Activated naive CD4-positive, alpha-beta T cell treated with anti-CD3 and anti-CD28 coated beads, Interleukin-2, amount 50 U/mL, for 72 hours (primary cell): ENCODE data around the gene GAS6. TPM values are rescaled to one million over a fixed set of nuclear protein-coding genes. Genes with fewer than 3 reads are reported as not detected.
"Not testable (repeated sequence)": the region's sequence is repeated elsewhere in the genome, so short reads cannot be mapped to it uniquely, and the experiment has no call there.

Experiments
- ATAC-seq, 2 donors: fragments of 150-1000 bp; cut with Tn5 transposase; 2 replicates each; pipeline ENCODE4 v1.10.0; 2021; ENCODE audit warnings: mild to moderate bottlenecking in 2 of 2, moderate library complexity in 2 of 2
- DNase-seq, 2 donors: peaks; one replicate each; pipeline ENCODE4 v3.0.0; 2021 to 2022; ENCODE audit warnings: low spot score in 2 of 2
- H3K27ac Mint-ChIP-seq, 2 donors: one replicate each; pipeline ENCODE4 v1.8.0; 2022; ENCODE audit warnings: mild to moderate bottlenecking in 2 of 2, mixed read lengths in 2 of 2
- H3K36me3 Mint-ChIP-seq, 2 donors: one replicate each; pipeline ENCODE4 v1.8.0; 2022; ENCODE audit warnings: mixed read lengths in 2 of 2
- H3K9me3 Mint-ChIP-seq, 2 donors: one replicate each; pipeline ENCODE4 v1.8.0; 2022; ENCODE audit warnings: mixed read lengths in 2 of 2
- total RNA-seq, 2 donors: library from RNA; stranded (reverse); gene quantifications; one replicate each; pipeline ENCODE4 v1.2.3, GENCODE V29; 2022

GAS6 gene
- total RNA-seq, 2 donors from 2014 or later = 0.45 to 1.2 TPM

DNA sequence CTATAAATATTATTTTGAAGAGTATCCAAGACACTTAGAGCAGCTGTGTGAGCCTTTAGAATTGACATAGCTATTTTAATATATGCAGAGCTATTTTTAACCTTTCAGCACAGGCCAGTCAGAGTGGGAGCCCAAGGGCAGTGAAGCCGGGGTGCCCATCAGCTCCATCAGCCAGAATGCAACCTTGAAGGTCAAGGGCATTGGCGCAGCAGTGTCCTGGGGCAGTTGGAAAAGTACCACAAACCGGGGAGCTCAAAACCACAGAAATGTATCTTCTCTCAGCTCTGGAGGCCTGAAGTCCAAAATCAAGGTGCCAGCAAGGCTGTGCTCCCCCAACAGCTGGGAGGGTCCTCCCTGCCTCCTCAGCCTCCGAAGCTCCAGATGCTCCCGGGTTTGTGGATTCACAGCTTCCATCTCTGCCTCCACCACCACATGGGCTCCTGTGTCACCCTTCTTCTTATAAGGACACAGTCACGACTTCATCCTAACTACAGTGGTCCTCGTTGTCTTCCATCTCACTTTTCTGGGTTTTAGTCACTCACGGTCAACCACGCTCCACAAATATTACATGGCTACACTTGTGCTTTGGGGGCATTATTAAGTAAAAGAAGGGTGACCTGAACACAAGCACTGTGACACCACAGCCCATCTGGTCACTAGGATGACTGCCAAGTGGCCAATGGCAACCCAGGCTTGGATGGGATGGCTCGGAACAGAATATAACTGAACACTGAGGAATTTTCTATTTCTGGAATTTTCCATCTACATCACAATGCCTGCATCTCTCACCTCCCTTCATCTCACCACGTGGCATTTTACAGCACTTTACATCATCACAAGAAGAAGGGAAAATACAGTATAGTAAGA is 15.9 kb upstream of the GAS6 start:
- Mint-ChIP-seq H3K27ac (no peak overlapping the region), H3K9me3 (no peaks in the 10 kb centered on the region), H3K36me3 (peaks cover 0 to 6% of the 10 kb centered on the region in 2 donors)
- peak in 1 of 2 donors; percentile 0 for DNase-seq
- ATAC-seq = no peak

DNA sequence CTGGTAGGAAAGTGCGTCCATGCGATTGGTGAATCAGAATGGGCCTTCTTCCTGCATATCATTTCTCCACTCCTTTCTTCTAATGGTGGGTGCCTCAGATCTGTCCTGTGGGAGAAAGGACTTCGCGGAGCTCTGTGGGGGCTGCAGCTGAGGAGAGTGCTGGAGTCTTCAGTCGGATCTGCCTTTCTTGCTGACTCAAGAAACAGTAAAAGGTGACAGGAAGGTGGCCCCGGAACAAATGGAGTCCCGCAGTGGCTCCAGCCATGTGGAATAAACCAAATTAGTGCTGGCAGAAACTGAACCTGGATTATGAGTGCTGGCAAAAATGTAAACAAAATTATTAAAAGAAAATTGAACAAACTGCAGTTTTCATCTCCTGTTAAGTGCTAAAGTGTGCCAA is 15.1 kb upstream of the GAS6 start:
- DNase-seq (peak in 1 of 2 donors; percentile 0), ATAC-seq (no peak)
- Mint-ChIP-seq H3K27ac (no peak overlapping the region), H3K9me3 (no peaks in the 10 kb centered on the region), H3K36me3 (peaks cover 0 to 6% of the 10 kb centered on the region in 2 donors)

DNA sequence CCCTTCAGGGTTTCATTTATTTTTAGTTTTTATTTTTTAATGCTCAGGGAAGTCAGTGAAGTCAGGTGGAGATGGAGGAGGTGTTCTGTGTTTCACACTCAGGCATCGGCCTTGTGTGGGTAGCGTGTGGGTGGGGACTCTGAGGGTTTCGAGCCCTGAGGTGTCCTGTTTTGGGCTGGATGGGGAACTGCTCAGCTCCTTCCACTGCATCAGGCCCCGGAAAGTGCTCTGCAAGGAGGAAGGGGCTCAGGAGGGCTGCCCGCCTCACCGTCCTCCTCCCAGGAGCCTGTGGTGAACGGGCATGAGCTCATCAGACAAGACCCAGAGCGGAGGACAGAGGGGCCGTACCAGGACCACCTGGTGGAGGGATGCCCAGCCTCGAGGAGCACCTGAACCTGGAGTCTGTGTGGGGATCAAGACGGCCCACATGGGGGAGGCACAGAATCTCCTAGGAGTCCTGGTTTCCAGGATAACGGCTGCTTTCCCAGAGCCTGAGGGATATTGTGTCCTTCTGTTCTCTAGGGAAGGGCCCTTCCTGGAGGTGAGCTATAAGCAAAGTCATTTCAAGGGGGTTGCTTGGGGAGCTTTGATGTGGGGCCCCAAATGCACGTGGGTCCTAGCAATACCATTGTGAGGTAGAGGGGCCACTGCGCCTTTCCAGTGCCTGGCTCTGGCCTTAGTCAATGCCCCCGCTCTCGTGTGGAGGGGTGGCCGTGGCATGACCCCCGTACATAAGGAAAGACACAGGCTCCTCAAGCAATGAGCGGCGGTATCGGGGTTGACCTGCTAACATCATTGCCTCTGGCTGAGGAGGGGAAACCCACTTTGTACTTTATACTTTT is 13.5 kb upstream of the GAS6 start:
- peak in 1 of 2 donors; percentile 1 for DNase-seq
- peaks cover 0 to 6% of the 10 kb centered on the region in 2 donors for H3K36me3 Mint-ChIP-seq
- H3K9me3 Mint-ChIP-seq = no peaks in the 10 kb centered on the region
- ATAC-seq = no peak
- no peak overlapping the region for H3K27ac Mint-ChIP-seq

DNA sequence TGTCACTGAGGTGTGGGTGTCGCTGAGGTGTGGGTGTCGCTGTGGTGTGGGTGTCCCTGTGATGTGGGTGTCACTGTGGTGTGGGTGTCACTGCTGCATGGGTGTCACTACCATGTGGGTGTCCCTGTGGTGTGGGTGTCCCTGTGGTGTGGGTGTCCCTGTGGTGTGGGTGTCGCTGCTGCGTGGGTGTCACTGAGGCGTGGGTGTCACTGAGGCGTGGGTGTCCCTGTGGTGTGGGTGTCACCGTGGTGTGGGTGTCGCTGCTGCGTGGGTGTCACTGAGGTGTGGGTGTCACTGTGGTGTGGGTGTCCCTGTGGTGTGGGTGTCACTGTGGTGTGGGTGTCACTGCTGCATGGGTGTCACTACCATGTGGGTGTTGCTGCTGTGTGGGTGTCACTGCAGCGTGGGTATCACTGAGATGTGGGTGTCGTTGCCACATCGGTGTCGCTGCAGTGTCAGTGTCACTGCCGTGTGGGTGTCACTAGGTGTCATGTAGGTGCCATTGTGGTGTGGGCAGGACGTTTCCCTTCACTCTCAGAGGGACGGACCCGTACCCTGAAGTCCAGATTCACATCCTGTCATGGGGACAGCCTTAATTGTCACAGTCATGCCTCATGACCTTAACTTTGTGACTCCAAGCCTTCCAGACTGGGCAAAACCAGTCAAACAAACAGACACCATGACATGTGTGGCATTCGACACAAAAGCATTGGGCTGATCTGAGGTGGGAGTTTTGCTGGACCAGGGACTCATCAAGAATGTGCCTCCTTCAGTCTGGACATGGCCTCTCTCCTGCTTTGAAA is 12.7 kb upstream of the GAS6 start:
- Mint-ChIP-seq H3K9me3 (no peaks in the 10 kb centered on the region), H3K36me3 (peaks cover 0 to 6% of the 10 kb centered on the region in 2 donors), H3K27ac (no peak overlapping the region)
- ATAC-seq (no peak), DNase-seq (peak in 1 of 2 donors; percentile 0)

DNA sequence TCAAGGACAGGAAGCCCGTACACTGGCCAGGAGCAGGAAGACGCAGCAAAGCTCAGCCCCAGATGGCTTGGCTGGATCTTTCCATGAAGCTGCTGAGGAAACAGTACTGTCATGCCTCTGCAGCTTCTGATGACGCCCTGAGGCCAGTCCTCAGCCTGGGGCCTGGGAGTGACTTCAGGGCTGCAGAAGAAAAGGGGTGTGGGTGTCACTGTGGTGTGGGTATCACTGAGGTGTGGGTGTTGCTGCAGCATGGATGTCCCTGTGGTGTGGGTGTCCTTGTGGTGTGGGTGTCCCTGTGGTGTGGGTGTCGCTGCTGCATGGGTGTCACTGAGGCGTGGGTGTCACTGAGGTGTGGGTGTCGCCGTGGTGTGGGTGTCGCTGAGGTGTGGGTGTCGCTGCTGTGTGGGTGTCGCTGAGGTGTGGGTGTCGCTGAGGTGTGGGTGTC is 12.0 kb upstream of the GAS6 start:
- DNase-seq (no peak), ATAC-seq (peak; percentile 34 to 63)
- H3K9me3 Mint-ChIP-seq = no peaks in the 10 kb centered on the region
- H3K27ac Mint-ChIP-seq = peak overlapping the region in 1 of 2 donors; percentile 95
- peaks cover 0 to 6% of the 10 kb centered on the region in 2 donors for H3K36me3 Mint-ChIP-seq

DNA sequence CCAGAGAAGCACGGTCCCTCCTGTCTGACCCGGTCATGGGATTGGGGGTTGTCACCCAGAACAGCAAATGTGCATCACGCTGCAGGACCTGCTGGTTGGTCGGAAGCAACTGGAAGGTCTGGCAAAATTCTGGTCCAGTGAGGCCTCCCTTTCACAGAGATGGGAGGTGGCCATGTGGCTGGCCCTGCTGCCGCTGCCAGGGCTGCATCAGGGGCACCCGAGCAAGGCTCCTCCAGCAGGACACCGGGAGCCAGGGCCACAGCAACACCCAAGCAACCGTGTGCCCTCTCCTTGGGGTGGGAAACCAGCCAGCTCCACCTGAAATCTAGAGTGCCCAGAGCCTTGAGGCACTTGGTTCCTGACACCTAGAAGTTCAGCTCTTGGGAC is 11.5 kb upstream of the GAS6 start:
- DNase-seq (no peak), ATAC-seq (peak; percentile 4 to 7)
- Mint-ChIP-seq H3K36me3 (peaks cover 0 to 6% of the 10 kb centered on the region in 2 donors), H3K27ac (peak overlapping the region in 1 of 2 donors; percentile 95), H3K9me3 (no peaks in the 10 kb centered on the region)

DNA sequence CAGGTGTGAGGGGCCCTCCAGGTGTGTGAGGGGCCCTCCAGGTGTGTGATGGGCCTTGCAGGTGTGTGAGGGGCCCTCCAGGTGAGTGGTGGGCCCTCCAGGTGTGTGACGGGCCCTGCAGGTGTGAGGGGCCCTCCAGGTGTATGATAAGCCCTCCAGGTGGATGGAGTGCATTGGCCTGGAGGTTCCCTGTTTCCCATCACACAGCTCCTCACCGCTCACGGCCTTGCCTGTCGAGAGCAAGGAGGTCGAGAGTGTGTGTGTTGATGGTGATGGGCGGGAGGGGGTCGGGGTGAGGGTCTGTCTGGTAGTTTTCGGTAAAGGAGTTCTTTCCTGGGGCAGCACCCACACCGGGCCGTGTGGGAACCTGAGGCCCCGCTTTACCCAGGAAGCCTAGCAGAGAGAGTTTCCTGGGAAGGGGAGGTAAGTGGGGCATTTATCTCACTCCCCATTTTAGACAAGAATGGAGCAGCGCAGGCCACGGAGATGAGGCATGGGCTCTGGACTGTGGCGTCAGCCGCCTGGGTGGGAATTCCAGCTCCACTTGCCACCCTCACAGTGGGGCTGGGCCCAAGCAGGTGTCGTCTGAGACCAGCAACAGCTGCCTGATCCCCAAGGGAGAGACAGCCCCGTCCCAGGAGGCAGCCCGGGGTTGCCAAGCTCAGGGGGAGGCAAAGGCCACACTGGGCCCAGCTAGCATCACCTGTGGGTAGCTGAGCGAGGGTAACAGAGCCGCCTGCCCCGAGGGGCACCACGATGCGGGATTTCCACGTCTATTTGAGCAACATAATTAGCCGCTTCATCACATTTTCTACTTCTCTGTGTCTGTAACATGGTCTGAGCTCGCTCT is 10.9 kb upstream of the GAS6 start:
- Mint-ChIP-seq H3K36me3 (peaks cover 0 to 6% of the 10 kb centered on the region in 2 donors), H3K9me3 (no peaks in the 10 kb centered on the region), H3K27ac (no peak overlapping the region)
- DNase-seq = no peak
- ATAC-seq = no peak

DNA sequence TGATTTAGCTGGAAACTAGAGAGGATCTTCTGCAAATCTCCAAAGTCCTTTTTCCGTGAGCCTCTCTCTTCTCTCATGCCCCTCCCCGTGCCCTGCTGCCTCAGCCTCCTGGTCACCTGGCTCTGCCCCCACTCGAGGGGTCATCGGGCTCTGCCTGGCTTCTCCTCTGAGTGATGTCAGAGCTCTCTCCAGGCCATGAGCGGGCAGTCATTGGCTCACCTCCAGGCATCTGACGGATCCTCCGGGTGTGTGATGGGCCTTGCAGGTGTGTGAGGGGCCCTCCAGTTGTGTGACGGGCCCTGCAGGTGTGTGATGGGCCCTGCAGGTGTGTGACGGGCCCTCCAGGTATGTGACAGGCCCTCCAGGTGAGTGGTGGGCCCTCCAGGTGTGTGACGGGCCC is 10.3 kb upstream of the GAS6 start:
- ATAC-seq = no peak
- Mint-ChIP-seq H3K9me3 (no peaks in the 10 kb centered on the region), H3K36me3 (peaks cover 0 to 6% of the 10 kb centered on the region in 2 donors), H3K27ac (no peak overlapping the region)
- DNase-seq = no peak

DNA sequence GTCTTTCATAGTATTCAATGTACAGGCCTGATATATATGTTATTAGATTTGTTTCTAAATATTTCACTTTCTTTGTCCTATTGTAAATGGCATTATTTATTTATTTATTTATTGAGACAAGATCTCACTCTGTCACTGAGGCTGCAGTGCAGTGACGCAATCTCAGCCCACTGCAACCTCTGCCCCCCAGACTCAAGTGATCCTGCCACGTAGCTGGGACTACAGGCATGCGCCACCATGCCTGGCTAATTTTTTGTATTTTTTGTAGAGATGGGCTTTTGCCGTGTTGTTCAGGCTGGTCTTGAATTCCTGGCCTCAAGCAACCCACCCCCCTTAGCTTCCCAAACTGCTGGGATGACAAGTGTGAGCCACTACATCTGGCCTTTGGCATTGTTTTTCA is 5.4 kb upstream of the GAS6 start:
- H3K9me3 Mint-ChIP-seq = no peaks in the 10 kb centered on the region
- no peak overlapping the region for H3K27ac Mint-ChIP-seq
- DNase-seq (no peak), ATAC-seq (no peak)
- H3K36me3 Mint-ChIP-seq = peaks cover 4 to 6% of the 10 kb centered on the region in 2 donors

DNA sequence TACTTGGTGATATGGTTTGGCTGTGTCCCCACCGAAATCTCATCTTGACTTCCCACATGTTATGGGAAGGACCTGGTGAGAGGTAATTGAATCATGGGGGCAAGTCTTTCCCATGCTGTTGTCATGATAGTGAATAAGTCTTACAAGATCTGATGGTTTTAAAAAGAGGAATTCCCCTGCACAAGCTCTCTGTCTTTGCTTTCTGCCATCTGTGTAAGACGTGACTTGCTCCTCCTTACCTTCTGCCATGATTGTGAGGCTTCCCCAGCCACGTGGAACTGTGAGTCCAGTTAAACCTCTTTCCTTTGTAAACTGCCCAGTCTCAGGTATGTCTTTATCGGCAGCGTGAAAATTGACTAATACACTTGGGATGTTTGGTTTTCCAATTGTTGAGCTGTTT is 4.0 kb upstream of the GAS6 start:
- not testable (repeated sequence) for H3K27ac Mint-ChIP-seq, H3K9me3 Mint-ChIP-seq, DNase-seq, ATAC-seq, H3K36me3 Mint-ChIP-seq

DNA sequence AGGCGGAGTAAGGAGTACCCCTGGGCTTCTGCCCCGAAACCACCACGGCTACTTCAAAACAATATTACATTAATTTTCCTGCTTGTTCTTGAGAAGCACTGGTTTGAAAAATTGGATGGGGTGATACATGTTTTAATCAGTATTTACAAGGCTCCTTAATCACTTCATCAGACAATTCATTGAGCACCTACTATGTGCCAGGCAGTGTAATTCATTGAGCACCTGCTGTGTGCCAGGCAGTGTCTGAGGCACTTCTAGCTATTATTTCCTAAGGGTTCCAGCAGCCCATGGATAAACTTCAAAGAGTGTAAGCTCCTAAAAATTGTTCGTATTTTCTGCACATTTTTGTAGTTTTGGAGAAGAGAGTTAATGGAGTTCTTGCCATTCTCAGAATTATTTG is 1.6 kb upstream of the GAS6 start:
- no peaks in the 10 kb centered on the region for H3K9me3 Mint-ChIP-seq
- peaks cover 11% of the 10 kb centered on the region in 2 donors for H3K36me3 Mint-ChIP-seq
- ATAC-seq = no peak
- no peak for DNase-seq
- no peak overlapping the region for H3K27ac Mint-ChIP-seq

DNA sequence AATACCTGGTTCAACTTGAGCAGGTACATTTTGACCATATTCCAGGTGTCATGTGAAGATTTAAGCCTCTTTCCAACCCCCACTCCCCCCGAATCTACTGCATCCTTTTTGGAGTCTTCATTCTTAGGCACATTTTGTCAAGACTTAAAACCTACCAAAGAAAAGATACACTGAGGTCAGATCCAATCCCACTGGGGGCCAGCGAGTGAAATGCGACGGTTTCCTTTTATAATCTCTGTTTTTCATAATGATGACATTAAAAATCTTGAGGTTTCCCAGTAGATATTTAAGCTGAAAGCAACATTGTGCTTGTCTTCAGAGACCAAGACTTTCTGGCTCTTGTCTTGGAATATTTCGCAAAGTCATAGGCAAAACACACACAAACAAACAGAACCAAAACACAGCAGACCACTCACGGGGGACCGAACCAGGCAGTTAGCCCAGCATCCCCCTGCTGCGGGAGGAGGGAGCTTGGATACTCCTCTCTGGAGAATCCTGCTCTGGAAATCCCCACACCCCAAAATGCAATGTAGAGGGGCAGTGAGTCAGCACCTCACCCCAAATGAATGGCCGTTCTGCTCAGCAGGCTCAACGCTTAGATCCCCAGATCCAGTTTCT is 506 bp upstream of the GAS6 start:
- peak in 1 of 2 donors; percentile 12 for ATAC-seq
- H3K36me3 Mint-ChIP-seq = peaks cover 11% of the 10 kb centered on the region in 2 donors
- peaks cover 2% of the 10 kb centered on the region in 2 donors for H3K9me3 Mint-ChIP-seq

DNA sequence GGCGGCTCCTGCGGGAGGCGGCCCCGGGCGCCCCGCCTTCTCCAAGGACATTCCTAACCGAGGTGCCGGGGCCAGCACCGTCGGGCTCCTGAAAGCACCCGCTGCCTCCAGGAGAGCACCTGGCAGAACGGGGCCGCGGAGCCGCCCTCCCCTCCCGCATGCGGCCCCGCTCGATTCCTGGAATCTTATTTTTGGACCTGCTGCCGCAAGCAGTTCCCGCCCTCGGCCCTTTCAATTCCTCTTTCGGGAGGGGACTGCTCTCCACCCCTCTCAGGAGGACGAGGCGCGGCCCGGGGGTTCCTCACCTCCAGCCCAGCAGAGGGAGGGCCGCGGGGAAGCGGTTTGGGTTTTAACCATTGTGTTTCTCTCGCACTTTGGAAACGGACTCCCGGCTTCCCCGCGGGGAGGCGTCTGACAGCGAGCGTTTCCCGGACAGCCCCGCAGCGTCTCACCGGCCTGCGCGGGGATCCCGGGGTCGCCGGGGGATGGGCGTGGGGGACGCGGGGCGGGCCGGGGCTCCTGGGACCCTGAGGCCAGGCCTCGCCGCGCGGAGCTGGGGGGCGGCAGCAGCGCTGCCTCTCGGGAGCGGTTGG is 849 bp downstream of the GAS6 start:
- peak in 1 of 2 donors; percentile 53 for DNase-seq

More for the DNA sequence above, 506 bp upstream of the GAS6 start:
- no peak overlapping the region for H3K27ac Mint-ChIP-seq
- DNase-seq = no peak

DNA sequence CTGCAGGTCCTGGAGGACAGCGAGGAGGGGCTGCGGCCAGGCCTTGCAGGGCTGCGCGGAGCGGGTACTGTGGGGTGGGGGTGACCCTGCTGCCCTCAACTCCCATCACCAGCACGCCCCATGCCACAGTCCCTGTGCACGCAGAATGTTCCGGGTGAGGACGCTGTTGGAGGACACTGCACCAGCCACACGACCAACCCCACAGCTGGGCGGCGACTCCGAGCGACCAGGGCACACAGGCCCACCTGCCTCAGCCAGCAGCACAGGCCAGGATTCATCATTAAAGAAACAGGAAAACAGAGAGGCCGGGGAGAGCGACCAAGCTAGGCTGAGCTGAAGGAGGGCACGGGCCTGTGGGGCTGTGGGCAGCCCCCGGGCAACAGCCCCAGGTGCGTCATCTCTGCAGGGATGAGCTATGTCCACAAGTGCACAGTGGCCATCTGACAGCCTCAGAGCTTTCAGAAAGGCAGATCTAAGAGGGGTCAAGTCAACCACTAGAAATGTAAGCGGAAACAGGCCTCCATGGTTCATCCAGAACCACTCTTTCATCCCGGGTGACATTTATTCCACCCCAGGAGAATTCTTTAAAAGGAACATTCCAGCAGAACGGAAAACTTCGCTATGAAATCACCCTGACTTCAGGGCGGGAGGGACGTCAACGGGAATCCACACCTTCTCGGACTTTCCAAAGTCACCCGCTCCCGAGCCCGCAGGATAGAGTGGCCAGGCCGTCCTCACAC is 1.5 kb downstream of the GAS6 start:
- peaks cover 12 to 13% of the 10 kb centered on the region in 2 donors for H3K9me3 Mint-ChIP-seq
- ATAC-seq (no peak), DNase-seq (peak in 1 of 2 donors; percentile 33)

More for the DNA sequence above, 849 bp downstream of the GAS6 start:
- Mint-ChIP-seq H3K36me3 (peaks cover 11% of the 10 kb centered on the region in 2 donors), H3K9me3 (peaks cover 12 to 13% of the 10 kb centered on the region in 2 donors), H3K27ac (no peak overlapping the region)
- peak; percentile 31 to 56 for ATAC-seq

More for the DNA sequence above, 1.5 kb downstream of the GAS6 start:
- peaks cover 11% of the 10 kb centered on the region in 2 donors for H3K36me3 Mint-ChIP-seq
- H3K27ac Mint-ChIP-seq = no peak overlapping the region
